HG03457 (cell line): ENCODE measurements around the gene EIF3F.

Experiments used
- ATAC-seq: cut with Tn5 transposase; IDR thresholded peaks from one replicate; pipeline ENCODE4 v1.9.1; 2021; ENCODE audit warnings: moderate number of reproducible peaks; ENCODE audit not compliant: unreplicated experiment

The EIF3F gene

GRCh38 chr11:8020244-8020597 is 33.1 kb downstream of the EIF3F start:
- ATAC-seq = no peak

GRCh38 chr11:8021920-8022319 is 34.8 kb downstream of the EIF3F start:
- no peak for ATAC-seq

GRCh38 chr11:8022876-8023275 is 35.7 kb downstream of the EIF3F start:
- no peak for ATAC-seq

GRCh38 chr11:8023831-8024555 is 36.9 kb downstream of the EIF3F start:
- ATAC-seq = no peak

- no peak for ATAC-seq
These were observed 38.0 kb downstream of the EIF3F start for GRCh38 chr11:8025123-8025522.

GRCh38 chr11:8025816-8026215 is 38.7 kb downstream of the EIF3F start:
- no peak for ATAC-seq

GRCh38 chr11:8026982-8027381 is 39.8 kb downstream of the EIF3F start:
- no peak for ATAC-seq

- no peak for ATAC-seq
These were observed 41.6 kb downstream of the EIF3F start for GRCh38 chr11:8028766-8029165.

GRCh38 chr11:8030526-8031247 is 43.5 kb downstream of the EIF3F start:
- no peak for ATAC-seq

- no peak for ATAC-seq
These were observed 44.3 kb downstream of the EIF3F start for GRCh38 chr11:8031248-8032115.

- no peak for ATAC-seq
These were observed 45.0 kb downstream of the EIF3F start for GRCh38 chr11:8032122-8032521.

GRCh38 chr11:8032576-8033304 is 45.6 kb downstream of the EIF3F start:
- no peak for ATAC-seq

- no peak for ATAC-seq
These were observed 46.4 kb downstream of the EIF3F start for GRCh38 chr11:8033305-8034105.

- ATAC-seq = no peak
These were observed 47.0 kb downstream of the EIF3F start for GRCh38 chr11:8034106-8034585.

GRCh38 chr11:8034604-8035190 is 47.6 kb downstream of the EIF3F start:
- no peak for ATAC-seq

GRCh38 chr11:8035200-8035855 is 48.2 kb downstream of the EIF3F start:
- no peak for ATAC-seq

- no peak for ATAC-seq
These were observed 49.1 kb downstream of the EIF3F start for GRCh38 chr11:8036002-8036802.

GRCh38 chr11:8036986-8037385 is 49.8 kb downstream of the EIF3F start:
- ATAC-seq = no peak
